ENCODE data around the gene AUNIP. TPM values are rescaled to one million over a fixed set of nuclear protein-coding genes. Genes with fewer than 3 reads are reported as not detected.

The AUNIP gene
- total and polyA plus RNA-seq, 2 donors (not counting 3 experiments of a cell fraction or from before 2014, with no cell fraction given), result 1.8 to 4.5 TPM

- no peak overlapping the region for H3K4me3 ChIP-seq (replicated peaks in 1 of 3; ENCODE audit: insufficient read depth in 1 of 3, low read depth in 1 of 3, low read length in 3 of 3)
- H3K27ac ChIP-seq (ENCODE audit: insufficient read depth, low read depth, low read length), result no peak overlapping the region
- H3K36me3 ChIP-seq (ENCODE audit: control insufficient read depth in 2 of 2, extremely low read depth in 1 of 2, insufficient read depth in 2 of 2, low read length in 2 of 2), result no peaks in the 10 kb centered on the region
- H4K20me1 ChIP-seq (replicated peaks; ENCODE audit: control insufficient read depth, extremely low read depth, insufficient read depth, low read length), result no peaks in the 10 kb centered on the region
- no peak for TF ChIP-seq JUN (IDR thresholded peaks at IDR 0.05; ENCODE audit: borderline replicate concordance, insufficient read depth, insufficient read length, low read depth)
- TF ChIP-seq POLR2A (IDR thresholded peaks at IDR 0.05; ENCODE audit: low read depth, low read length), result no peak
- no peak for TF ChIP-seq POLR2AphosphoS5 (IDR thresholded peaks at IDR 0.05; ENCODE audit: insufficient read depth, low read depth, low read length)
- TF ChIP-seq CTCF (IDR thresholded peaks at IDR 0.05; ENCODE audit: extremely low read depth in 1 of 2, insufficient read depth in 1 of 2, low read depth in 1 of 2, low read length in 2 of 2), result no peak
- TF ChIP-seq FOS (IDR thresholded peaks at IDR 0.05; ENCODE audit: borderline replicate concordance, insufficient read depth, low read length), result no peak
- TF ChIP-seq MYC (IDR thresholded peaks at IDR 0.05; ENCODE audit: low read depth, low read length), result no peak
- no peak for TF ChIP-seq EZH2 (IDR thresholded peaks at IDR 0.05; ENCODE audit: borderline replicate concordance, low read depth, low read length, severe bottlenecking)
- TF ChIP-seq GATA2 (IDR thresholded peaks at IDR 0.05; ENCODE audit: insufficient read depth, insufficient read length, low read depth, low read length), result no peak
- TF ChIP-seq MAX (IDR thresholded peaks at IDR 0.05; ENCODE audit: insufficient read depth, insufficient read length), result no peak
- ChIA-PET POLR2A (no interaction called here), CTCF (interaction anchor here (2.6 kb wide), 1 partner anchor 10 kb away, joined by 15 read pairs; no protein-coding TSS in a partner anchor)
- no peaks in the 10 kb centered on the region for H3K9me1 ChIP-seq (replicated peaks; ENCODE audit: control insufficient read depth, extremely low read depth, insufficient read depth, low read length)
- intact Hi-C loops (cut with micrococcal nuclease), result no loop called here
- no peak overlapping the region for H2AFZ ChIP-seq (ENCODE audit: low read depth, low read length)
- dilution Hi-C loops (cut with MboI; ENCODE audit: extremely low pct_ligation_motif_present, low sequenced_read_pairs), result loop anchor here (25.0 kb wide), 1 partner anchor 102 kb away; the partner anchor contains the start of gene PAFAH2
- H3K4me2 ChIP-seq (ENCODE audit: insufficient read depth, low read length), result no peak overlapping the region
- no peaks in the 10 kb centered on the region for H3K79me2 ChIP-seq (ENCODE audit: control insufficient read depth, insufficient read depth, low read length)
- no peaks in the 10 kb centered on the region for H3K27me3 ChIP-seq (ENCODE audit: control insufficient read depth in 2 of 2, insufficient read depth in 2 of 2, low read length in 2 of 2)
- no peak overlapping the region for H3K9ac ChIP-seq (replicated peaks; ENCODE audit: extremely low read depth, insufficient read depth, low read length)
- BruUV-seq (replicated peaks), result no TSS peak
- H3K4me1 ChIP-seq (ENCODE audit: control insufficient read depth, extremely low read depth, insufficient read depth, low read length), result no peaks in the 10 kb centered on the region
- no peaks in the 10 kb centered on the region for H3K9me3 ChIP-seq (replicated peaks; ENCODE audit: control insufficient read depth, insufficient read depth, low read length)
- DNase-seq (ENCODE audit: low read depth, low spot score) (no peak), FAIRE-seq (no peak)
Observed at GRCh38 chr1:25885602-25886001, 26.3 kb upstream of the AUNIP start.
